Keratinocyte (primary cell): ENCODE data around the gene QSOX2. TPM values are rescaled to one million over a fixed set of nuclear protein-coding genes. Genes with fewer than 3 reads are reported as not detected.

Experiments used
- DNase-seq: peaks from one replicate; pipeline ENCODE4 v3.0.0-alpha.2; 2011; ENCODE audit warnings: low read depth, missing footprints, low spot score
- FAIRE-seq: peaks from 2 replicates; lab custom pipeline; 2011; peaks lifted over from hg19 to GRCh38; lab: Jason Lieb, UNC
- H2AFZ ChIP-seq: 2 replicates; pipeline ENCODE4 v1.6.0; 2012; ENCODE audit warnings: low read length, control low read depth, inconsistent platforms; ENCODE audit not compliant: control insufficient read depth
- H3K27ac ChIP-seq: 2 replicates; pipeline ENCODE4 v1.5.1; 2011; ENCODE audit warnings: low read length; ENCODE audit not compliant: control insufficient read depth, insufficient read depth
- H3K27me3 ChIP-seq: 3 replicates; pipeline ENCODE4 v1.6.0; 2011; ENCODE audit warnings: low read length; ENCODE audit not compliant: control insufficient read depth, insufficient read depth; ENCODE audit errors: extremely low read depth
- H3K36me3 ChIP-seq, 2 experiments: 2 replicates in 1 of 2; 3 replicates in 1 of 2; pipeline ENCODE4 v1.5.1; 2011; ENCODE audit warnings: low read length in 2 of 2, mild to moderate bottlenecking in 1 of 2; ENCODE audit not compliant: control insufficient read depth in 2 of 2, insufficient read depth in 2 of 2; ENCODE audit errors: extremely low read depth in 1 of 2
- H3K4me1 ChIP-seq: 3 replicates; pipeline ENCODE4 v1.5.1; 2011; ENCODE audit warnings: low read length; ENCODE audit not compliant: control insufficient read depth, insufficient read depth; ENCODE audit errors: extremely low read depth
- H3K4me2 ChIP-seq: 3 replicates; pipeline ENCODE4 v1.6.0; 2011; ENCODE audit warnings: low read depth, low read length; ENCODE audit not compliant: control insufficient read depth, insufficient read depth; ENCODE audit errors: extremely low read depth
- H3K4me3 ChIP-seq, 3 experiments: fragments of 200-600 bp in 1 of 3; sonication (generic) in 1 of 3; 2 replicates in 2 of 3; 3 replicates in 1 of 3; pipeline ENCODE4 v1.5.1; 2011 to 2016; ENCODE audit warnings: low read length in 3 of 3, mild to moderate bottlenecking in 3 of 3, control low read depth in 2 of 3, inconsistent platforms in 1 of 3, low read depth in 1 of 3, mixed read lengths in 1 of 3, mixed run types in 1 of 3, moderate library complexity in 1 of 3; ENCODE audit not compliant: control insufficient read depth in 2 of 3, insufficient read depth in 2 of 3; ENCODE audit errors: extremely low read depth in 1 of 3
- H3K79me2 ChIP-seq: 2 replicates; pipeline ENCODE4 v1.6.0; 2012; ENCODE audit warnings: low read length; ENCODE audit not compliant: control insufficient read depth, insufficient read depth
- H3K9ac ChIP-seq: 3 replicates; pipeline ENCODE4 v1.6.0; 2011; ENCODE audit warnings: low read length; ENCODE audit not compliant: control insufficient read depth, insufficient read depth; ENCODE audit errors: extremely low read depth
- H3K9me1 ChIP-seq: 3 replicates; pipeline ENCODE4 v1.6.0; 2011; ENCODE audit warnings: low read length; ENCODE audit not compliant: control insufficient read depth, insufficient read depth; ENCODE audit errors: extremely low read depth
- H3K9me3 ChIP-seq: 2 replicates; pipeline ENCODE4 v1.5.1; 2012; ENCODE audit warnings: low read depth, low read length; ENCODE audit not compliant: control insufficient read depth
- H4K20me1 ChIP-seq: 3 replicates; pipeline ENCODE4 v1.6.0; 2011; ENCODE audit warnings: low read length; ENCODE audit not compliant: control insufficient read depth, insufficient read depth; ENCODE audit errors: extremely low read depth
- EZH2 ChIP-seq: IDR thresholded peaks from one replicate; pipeline ENCODE4 v1.6.1; 2012; ENCODE audit warnings: inconsistent platforms, mild to moderate bottlenecking, low read length, moderate library complexity
- dilution Hi-C: fragments of 300-500 bp; cut with MboI; formaldehyde crosslinking; loops from one replicate; pipeline ENCODE4 v1.7.0; 2020; ENCODE audit warnings: low sequenced_read_pairs; ENCODE audit not compliant: extremely low pct_ligation_motif_present
- polyA plus RNA-seq, 5 experiments: library from polyadenylated mRNA; depleted of rRNA in 3 of 5; stranded (reverse) in 3 of 5; stranded (forward) in 1 of 5; unstranded in 1 of 5; fragments of >200 nt; gene quantifications; 1 replicate in 1 of 5; 2 replicates in 3 of 5; 3 replicates in 1 of 5; pipeline versions ENCODE4 v1.2.1 to v1.2.3, GENCODE V29; 2011 to 2012; ENCODE audit warnings: missing spikeins in 2 of 5, low read depth in 1 of 5, low replicate concordance in 1 of 5
- TF ChIP-seq, protein P1 (sequence below), 3 experiments: IDR thresholded peaks in 1 of 3; conservative IDR thresholded peaks in 1 of 3; optimal IDR thresholded peaks in 1 of 3; 2 replicates in 2 of 3; 3 replicates in 1 of 3; pipeline versions ENCODE3 to v1.5.1; 2011; ENCODE audit warnings: low read length in 3 of 3, mild to moderate bottlenecking in 3 of 3, moderate library complexity in 2 of 3, control low read depth in 1 of 3, inconsistent platforms in 1 of 3; ENCODE audit not compliant: insufficient read depth in 2 of 3; ENCODE audit errors: extremely low read depth in 1 of 3

The QSOX2 gene
- polyA plus RNA-seq, 1 donor (not counting 4 experiments of a cell fraction or from before 2014, with no cell fraction given) = 11.9 TPM

GRCh38 chr9:136252846-136253245, 7.2 kb upstream of the QSOX2 start:
- peaks cover 42% of the 10 kb centered on the region for H3K27me3 ChIP-seq

GRCh38 chr9:136252281-136252680, 6.7 kb upstream of the QSOX2 start:
- FAIRE-seq = no peak
- dilution Hi-C loops = no loop called here
- H3K27me3 ChIP-seq = peaks cover 47% of the 10 kb centered on the region

More at GRCh38 chr9:136252846-136253245, 7.2 kb upstream of the QSOX2 start:
- FAIRE-seq (no peak), DNase-seq (no peak)
- Histone ChIP-seq H3K4me3 (no peak overlapping the region), H3K4me2 (no peak overlapping the region), H3K27ac (no peak overlapping the region), H3K9me1 (no peaks in the 10 kb centered on the region), H3K4me1 (peaks cover 8% of the 10 kb centered on the region), H3K79me2 (no peaks in the 10 kb centered on the region), H3K9ac (no peak overlapping the region), H2AFZ (no peak overlapping the region), H3K36me3 (no peaks in the 10 kb centered on the region), H3K9me3 (no peaks in the 10 kb centered on the region), H4K20me1 (peaks cover 3% of the 10 kb centered on the region)
- TF ChIP-seq, protein P1, sequence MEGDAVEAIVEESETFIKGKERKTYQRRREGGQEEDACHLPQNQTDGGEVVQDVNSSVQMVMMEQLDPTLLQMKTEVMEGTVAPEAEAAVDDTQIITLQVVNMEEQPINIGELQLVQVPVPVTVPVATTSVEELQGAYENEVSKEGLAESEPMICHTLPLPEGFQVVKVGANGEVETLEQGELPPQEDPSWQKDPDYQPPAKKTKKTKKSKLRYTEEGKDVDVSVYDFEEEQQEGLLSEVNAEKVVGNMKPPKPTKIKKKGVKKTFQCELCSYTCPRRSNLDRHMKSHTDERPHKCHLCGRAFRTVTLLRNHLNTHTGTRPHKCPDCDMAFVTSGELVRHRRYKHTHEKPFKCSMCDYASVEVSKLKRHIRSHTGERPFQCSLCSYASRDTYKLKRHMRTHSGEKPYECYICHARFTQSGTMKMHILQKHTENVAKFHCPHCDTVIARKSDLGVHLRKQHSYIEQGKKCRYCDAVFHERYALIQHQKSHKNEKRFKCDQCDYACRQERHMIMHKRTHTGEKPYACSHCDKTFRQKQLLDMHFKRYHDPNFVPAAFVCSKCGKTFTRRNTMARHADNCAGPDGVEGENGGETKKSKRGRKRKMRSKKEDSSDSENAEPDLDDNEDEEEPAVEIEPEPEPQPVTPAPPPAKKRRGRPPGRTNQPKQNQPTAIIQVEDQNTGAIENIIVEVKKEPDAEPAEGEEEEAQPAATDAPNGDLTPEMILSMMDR (optimal IDR thresholded peaks at IDR 0.05 in 1 of 3, IDR thresholded peaks at IDR 0.05 in 1 of 3, conservative IDR thresholded peaks at IDR 0.05 in 1 of 3; ENCODE audit: extremely low read depth in 1 of 3, insufficient read depth in 2 of 3, low read length in 3 of 3) = no peak
- TF ChIP-seq EZH2 = no peak
- dilution Hi-C loops = no loop called here

More at GRCh38 chr9:136252281-136252680, 6.7 kb upstream of the QSOX2 start:
- H3K36me3 ChIP-seq = no peaks in the 10 kb centered on the region
- no peaks in the 10 kb centered on the region for H3K79me2 ChIP-seq
- no peak overlapping the region for H3K4me3 ChIP-seq
- H3K9me3 ChIP-seq = no peaks in the 10 kb centered on the region
- H3K4me1 ChIP-seq = peaks cover 11% of the 10 kb centered on the region
- H3K9ac ChIP-seq = no peak overlapping the region
- H4K20me1 ChIP-seq = peaks cover 3% of the 10 kb centered on the region
- TF ChIP-seq, protein P1 (optimal IDR thresholded peaks at IDR 0.05 in 1 of 3, IDR thresholded peaks at IDR 0.05 in 1 of 3, conservative IDR thresholded peaks at IDR 0.05 in 1 of 3; ENCODE audit: extremely low read depth in 1 of 3, insufficient read depth in 2 of 3, low read length in 3 of 3) = no peak
- no peak for TF ChIP-seq EZH2
- no peak overlapping the region for H2AFZ ChIP-seq
- no peak for DNase-seq
- no peak overlapping the region for H3K4me2 ChIP-seq
- H3K9me1 ChIP-seq = no peaks in the 10 kb centered on the region
- no peak overlapping the region for H3K27ac ChIP-seq
